H1 (cell line): ENCODE results near the gene EBNA1BP2. TPM values are rescaled to one million over a fixed set of nuclear protein-coding genes. Genes with fewer than 3 reads are reported as not detected.

Source experiments
- CTCF ChIA-PET: fragments of 300-600 bp; sonication (Branson Sonifier 250); formaldehyde crosslinking; loops from one replicate; lab custom pipeline; 2021; ENCODE audit not compliant: partially characterized antibody; lab: Charles Lee
- POLR2A ChIA-PET: fragments of 300-600 bp; sonication (Branson Sonifier 250); formaldehyde crosslinking; loops from one replicate; lab custom pipeline; 2021; ENCODE audit warnings: inconsistent platforms; ENCODE audit not compliant: partially characterized antibody; lab: Charles Lee
- DNase-seq, 2 experiments: peaks; one replicate each; pipeline versions ENCODE4 v3.0.0 to v3.0.0-alpha.2; 2010 to 2022; ENCODE audit warnings: low spot score in 2 of 2, low read depth in 1 of 2, mixed read lengths in 1 of 2
- FAIRE-seq: peaks from 2 replicates; lab custom pipeline; 2011; peaks lifted over from hg19 to GRCh38; lab: Jason Lieb, UNC
- H2AFZ ChIP-seq: 2 replicates; pipeline ENCODE4 v1.8.1; 2012; ENCODE audit warnings: low read length, inconsistent platforms
- H2AK5ac ChIP-seq: 2 replicates; pipeline ENCODE4 v1.6.1; 2013; ENCODE audit warnings: low read depth, low read length
- H2BK120ac ChIP-seq: replicated peaks from 2 replicates; pipeline ENCODE3; 2013; ENCODE audit warnings: low read depth, low read length, inconsistent platforms
- H2BK12ac ChIP-seq: 2 replicates; pipeline ENCODE4 v1.6.1; 2013; ENCODE audit warnings: low read depth, low read length
- H2BK15ac ChIP-seq: 2 replicates; pipeline ENCODE4 v1.6.1; 2013; ENCODE audit warnings: low read length
- H2BK20ac ChIP-seq: 2 replicates; pipeline ENCODE4 v1.6.1; 2013; ENCODE audit warnings: low read length
- H2BK5ac ChIP-seq: 2 replicates; pipeline ENCODE4 v1.6.1; 2013; ENCODE audit warnings: low read depth, low read length
- H3K14ac ChIP-seq: 2 replicates; pipeline ENCODE4 v1.6.1; 2013; ENCODE audit warnings: inconsistent platforms; ENCODE audit not compliant: insufficient read length
- H3K18ac ChIP-seq: 2 replicates; pipeline ENCODE4 v1.6.1; 2013; ENCODE audit warnings: low read length; ENCODE audit errors: extremely low read depth
- H3K23ac ChIP-seq: 2 replicates; pipeline ENCODE4 v1.6.1; 2013; ENCODE audit warnings: inconsistent platforms; ENCODE audit not compliant: insufficient read length
- H3K23me2 ChIP-seq: 2 replicates; pipeline ENCODE4 v1.6.1; 2013; ENCODE audit warnings: low read depth, low read length
- H3K27ac ChIP-seq: 2 replicates; pipeline ENCODE4 v1.6.1; 2011; ENCODE audit warnings: low read depth, low read length, inconsistent platforms
- H3K27me3 ChIP-seq, 4 experiments: replicated peaks in 1 of 4; 1 replicate in 1 of 4; 2 replicates in 3 of 4; pipeline versions ENCODE4 v1.6.1 to v1.8.1; 2011 to 2013; ENCODE audit warnings: low read length in 3 of 4, mild to moderate bottlenecking in 3 of 4, inconsistent platforms in 2 of 4, mixed read lengths in 2 of 4, moderate library complexity in 1 of 4; ENCODE audit not compliant: control insufficient read depth in 3 of 4, insufficient read depth in 3 of 4; ENCODE audit errors: extremely low read depth in 1 of 4
- H3K36me3 ChIP-seq, 4 experiments: 2 replicates each; pipeline versions ENCODE4 v1.6.1 to v1.8.1; 2011 to 2013; ENCODE audit warnings: mild to moderate bottlenecking in 4 of 4, low read length in 3 of 4, moderate library complexity in 2 of 4, control low read depth in 1 of 4, inconsistent platforms in 1 of 4; ENCODE audit not compliant: insufficient read depth in 4 of 4, control insufficient read depth in 2 of 4
- H3K4ac ChIP-seq: replicated peaks from 2 replicates; pipeline ENCODE3; 2013; ENCODE audit warnings: low read length, low read depth, mixed read lengths, inconsistent platforms; ENCODE audit not compliant: insufficient read length
- H3K4me1 ChIP-seq, 4 experiments: replicated peaks in 1 of 4; 1 replicate in 1 of 4; 2 replicates in 3 of 4; pipeline versions ENCODE4 v1.6.1 to v1.8.1; 2011 to 2013; ENCODE audit warnings: low read length in 3 of 4, inconsistent platforms in 2 of 4, mixed read lengths in 1 of 4; ENCODE audit not compliant: insufficient read depth in 4 of 4, control insufficient read depth in 3 of 4
- H3K4me2 ChIP-seq, 2 experiments: 2 replicates each; pipeline versions ENCODE4 v1.6.1 to v1.8.1; 2011 to 2013; ENCODE audit warnings: low read depth in 2 of 2, low read length in 2 of 2, control low read depth in 1 of 2, inconsistent platforms in 1 of 2, mild to moderate bottlenecking in 1 of 2; ENCODE audit not compliant: insufficient read depth in 1 of 2
- H3K4me3 ChIP-seq, 4 experiments: fragments of 200-600, 300-600 bp in 1 of 4; sonication (generic), shearing (Covaris generic), sonication (Bioruptor Twin) in 1 of 4; 2 replicates each; pipeline versions ENCODE4 v1.5.1 to v1.8.1; 2011 to 2016; ENCODE audit warnings: low read length in 4 of 4, low read depth in 3 of 4, control low read depth in 2 of 4, inconsistent platforms in 2 of 4, mild to moderate bottlenecking in 2 of 4, mixed read lengths in 1 of 4, moderate library complexity in 1 of 4; ENCODE audit not compliant: insufficient read depth in 2 of 4; ENCODE audit errors: extremely low read depth in 1 of 4
- H3K56ac ChIP-seq: replicated peaks from 2 replicates; pipeline ENCODE3; 2013; ENCODE audit warnings: low read depth, mild to moderate bottlenecking, mixed read lengths, low read length, inconsistent platforms; ENCODE audit not compliant: insufficient read length
- H3K79me1 ChIP-seq: 2 replicates; pipeline ENCODE4 v1.6.1; 2013; ENCODE audit warnings: low read depth, low read length, control low read depth
- H3K79me2 ChIP-seq, 2 experiments: 2 replicates each; pipeline versions ENCODE4 v1.6.1 to v1.8.1; 2012 to 2013; ENCODE audit warnings: low read length in 2 of 2, mild to moderate bottlenecking in 2 of 2, inconsistent platforms in 1 of 2; ENCODE audit not compliant: insufficient read depth in 2 of 2, control insufficient read depth in 1 of 2
- H3K9ac ChIP-seq, 4 experiments: replicated peaks in 1 of 4; 1 replicate in 1 of 4; 2 replicates in 3 of 4; pipeline versions ENCODE4 v1.6.1 to v1.8.1; 2011 to 2013; ENCODE audit warnings: low read depth in 3 of 4, low read length in 3 of 4, control low read depth in 2 of 4, mild to moderate bottlenecking in 2 of 4, moderate library complexity in 2 of 4, inconsistent platforms in 1 of 4; ENCODE audit errors: extremely low read depth in 1 of 4
- H3K9me3 ChIP-seq, 2 experiments: 2 replicates each; pipeline versions ENCODE4 v1.6.1 to v1.8.1; 2012 to 2013; ENCODE audit warnings: mild to moderate bottlenecking in 2 of 2, moderate library complexity in 2 of 2, control low read depth in 1 of 2, inconsistent platforms in 1 of 2, low read depth in 1 of 2, low read length in 1 of 2, mixed read lengths in 1 of 2; ENCODE audit not compliant: insufficient read depth in 2 of 2
- H4K20me1 ChIP-seq, 2 experiments: replicated peaks in 1 of 2; 2 replicates each; pipeline versions ENCODE3 to v1.8.1; 2011 to 2013; ENCODE audit warnings: inconsistent platforms in 2 of 2, low read length in 2 of 2, mild to moderate bottlenecking in 1 of 2; ENCODE audit not compliant: insufficient read depth in 2 of 2, control insufficient read depth in 1 of 2
- H4K5ac ChIP-seq: 2 replicates; pipeline ENCODE4 v1.6.1; 2013; ENCODE audit warnings: low read length, low read depth, mixed read lengths, inconsistent platforms; ENCODE audit not compliant: insufficient read length
- H4K8ac ChIP-seq: 2 replicates; pipeline ENCODE4 v1.8.0; 2013; ENCODE audit warnings: mild to moderate bottlenecking, moderate library complexity, low read length, inconsistent platforms; ENCODE audit not compliant: insufficient read depth; ENCODE audit errors: extremely low read depth
- H4K91ac ChIP-seq: replicated peaks from 2 replicates; pipeline ENCODE3; 2013; ENCODE audit warnings: low read length, mixed read lengths, inconsistent platforms; ENCODE audit not compliant: insufficient read length
- ATF2 ChIP-seq: IDR thresholded peaks from 2 replicates; pipeline ENCODE4 v1.6.1; 2012; ENCODE audit warnings: low read length, inconsistent platforms
- CBX5 ChIP-seq: fragments of 300-800, 300-1000 bp; sonication (generic); IDR thresholded peaks from 2 replicates; pipeline ENCODE4 v1.7.1; 2016; ENCODE audit warnings: antibody characterized with exemption, low read length, low read depth
- CHD2 ChIP-seq: IDR thresholded peaks from 2 replicates; pipeline ENCODE4 v1.6.1; 2012; ENCODE audit warnings: low read length, improper control_type of control experiment
- CTBP2 ChIP-seq: IDR thresholded peaks from 2 replicates; pipeline ENCODE4 v1.7.0; 2011; ENCODE audit warnings: borderline replicate concordance, mild to moderate bottlenecking, moderate library complexity, mixed read lengths, low read length; ENCODE audit not compliant: insufficient read depth, insufficient read length
- GABPA ChIP-seq: IDR thresholded peaks from 2 replicates; pipeline ENCODE4 v1.6.1; 2011; ENCODE audit warnings: mild to moderate bottlenecking, low read length, moderate library complexity, borderline replicate concordance; ENCODE audit not compliant: insufficient read depth
- MAFK ChIP-seq: IDR thresholded peaks from 2 replicates; pipeline ENCODE4 v1.6.1; 2012; ENCODE audit warnings: low read depth, mild to moderate bottlenecking, improper control_type of control experiment, low read length
- NANOG ChIP-seq: IDR thresholded peaks from 2 replicates; pipeline ENCODE4 v1.6.1; 2011; ENCODE audit warnings: low read length, low read depth, mild to moderate bottlenecking, inconsistent platforms; ENCODE audit not compliant: insufficient read depth, poor library complexity, severe bottlenecking
- PHF8 ChIP-seq: fragments of 200-600 bp; sonication (generic); conservative IDR thresholded peaks from 2 replicates; pipeline ENCODE4 v1.7.1; 2012; ENCODE audit warnings: low read depth, mild to moderate bottlenecking, inconsistent platforms, low read length, moderate library complexity
- RBBP5 ChIP-seq: IDR thresholded peaks from 2 replicates; pipeline ENCODE4 v1.7.1; 2012; ENCODE audit warnings: low read depth, mild to moderate bottlenecking, inconsistent platforms, low read length, moderate library complexity, borderline replicate concordance
- SIRT6 ChIP-seq: IDR thresholded peaks from one replicate; pipeline ENCODE4 v1.7.1; 2012; ENCODE audit warnings: low read length, inconsistent platforms
- WGBS, 2 experiments: shearing (Covaris generic) in 1 of 2; methylation state at CpG; one replicate each; pipeline versions ENCODE4 v1.1.6 to v1.1.7; 2013 to 2015; ENCODE audit warnings: low lambda C conversion rate in 2 of 2, mixed read lengths in 2 of 2, inconsistent platforms in 1 of 2, low coverage in 1 of 2, missing lambda C conversion rate in 1 of 2; ENCODE audit not compliant: insufficient replicate concordance in 2 of 2, insufficient coverage in 1 of 2, insufficient read length in 1 of 2; ENCODE audit errors: extremely low coverage in 1 of 2, missing lambda C conversion rate in 1 of 2; 5-methylcytosine and 5-hydroxymethylcytosine counted together
- polyA plus RNA-seq, 7 experiments: library from polyadenylated mRNA; depleted of rRNA in 3 of 7; stranded (reverse) in 5 of 7; unstranded in 2 of 7; fragments of >200 nt in 5 of 7; fragments of 200-250 nt in 2 of 7; gene quantifications; 1 replicate in 5 of 7; 2 replicates in 1 of 7; 4 replicates in 1 of 7; pipeline versions ENCODE4 v1.2.1 to v1.2.3, GENCODE V29; 2011 to 2013; ENCODE audit warnings: missing spikeins in 2 of 7, mixed read lengths in 2 of 7
- total RNA-seq: library from RNA; stranded (reverse); fragmentation: NEBNext Ultra II Directional; extraction: Animal tissue kit (Norgen Biotek cat#: 25700); gene quantifications from 2 replicates; pipeline ENCODE4 v1.2.1, GENCODE V29; 2021

The EBNA1BP2 gene
- total and polyA plus RNA-seq, 2 of the 8 experiments (the other 6 are each of a cell fraction or from before 2014, with no cell fraction given): 31.0 to 104 TPM

GRCh38 chr1:43220905-43221778 is 49.1 kb upstream of the EBNA1BP2 start:
- H4K8ac ChIP-seq: no peak overlapping the region
- H4K5ac ChIP-seq: no peak overlapping the region
- no peaks in the 10 kb centered on the region for H3K79me2 ChIP-seq
- H3K18ac ChIP-seq: no peak overlapping the region
- H2AK5ac ChIP-seq: no peak overlapping the region
- no peaks in the 10 kb centered on the region for H4K20me1 ChIP-seq
- no peak overlapping the region for H3K4ac ChIP-seq
- H3K79me1 ChIP-seq: no peaks in the 10 kb centered on the region
- no peak overlapping the region for H2AFZ ChIP-seq
- H2BK5ac ChIP-seq: no peak overlapping the region
- no peak overlapping the region for H3K56ac ChIP-seq
- no peak overlapping the region for H3K9ac ChIP-seq
- H3K27ac ChIP-seq: no peak overlapping the region
- H4K91ac ChIP-seq: no peak overlapping the region
- H3K4me3 ChIP-seq: no peak overlapping the region
- POLR2A ChIA-PET: no interaction called here
- TF ChIP-seq RBBP5 (no peak), SIRT6 (no peak), NANOG (no peak), PHF8 (no peak), CBX5 (no peak), CTBP2 (no peak), MAFK (no peak), ATF2 (no peak), CHD2 (no peak), GABPA (no peak)
- TF ChIP-seq, all 59 proteins: peak for 0
- WGBS, 2 experiments: 88% methylated on average over 7 of the region's 7 CpGs; no CpG with 5 or more reads in 1 of the 2 experiments
- H3K4me2 ChIP-seq: no peak overlapping the region
- no peak overlapping the region for H3K23ac ChIP-seq
- no peak for DNase-seq
- H2BK20ac ChIP-seq: no peak overlapping the region
- no peaks in the 10 kb centered on the region for H3K9me3 ChIP-seq
- CTCF ChIA-PET: interaction anchor here (1.4 kb wide), 1 partner anchor 77 kb away, joined by 4 read pairs; no protein-coding TSS in a partner anchor
- H3K23me2 ChIP-seq: no peaks in the 10 kb centered on the region
- H2BK120ac ChIP-seq: no peak overlapping the region
- no peaks in the 10 kb centered on the region; a peak in 1 of 7 replicates for H3K27me3 ChIP-seq
- no peak for FAIRE-seq
- H3K4me1 ChIP-seq: no peaks in the 10 kb centered on the region
- no peak overlapping the region for H2BK15ac ChIP-seq
- no peaks in the 10 kb centered on the region for H3K36me3 ChIP-seq
- H3K14ac ChIP-seq: no peak overlapping the region
- no peak overlapping the region for H2BK12ac ChIP-seq
